HG02938 (cell line): ENCODE data around the gene ZSCAN30.

Experiments
- ATAC-seq: cut with Tn5 transposase; IDR thresholded peaks from one replicate; pipeline ENCODE4 v1.9.1; 2021; ENCODE audit warnings: mild to moderate bottlenecking, moderate library complexity; ENCODE audit not compliant: unreplicated experiment

The ZSCAN30 gene

DNA sequence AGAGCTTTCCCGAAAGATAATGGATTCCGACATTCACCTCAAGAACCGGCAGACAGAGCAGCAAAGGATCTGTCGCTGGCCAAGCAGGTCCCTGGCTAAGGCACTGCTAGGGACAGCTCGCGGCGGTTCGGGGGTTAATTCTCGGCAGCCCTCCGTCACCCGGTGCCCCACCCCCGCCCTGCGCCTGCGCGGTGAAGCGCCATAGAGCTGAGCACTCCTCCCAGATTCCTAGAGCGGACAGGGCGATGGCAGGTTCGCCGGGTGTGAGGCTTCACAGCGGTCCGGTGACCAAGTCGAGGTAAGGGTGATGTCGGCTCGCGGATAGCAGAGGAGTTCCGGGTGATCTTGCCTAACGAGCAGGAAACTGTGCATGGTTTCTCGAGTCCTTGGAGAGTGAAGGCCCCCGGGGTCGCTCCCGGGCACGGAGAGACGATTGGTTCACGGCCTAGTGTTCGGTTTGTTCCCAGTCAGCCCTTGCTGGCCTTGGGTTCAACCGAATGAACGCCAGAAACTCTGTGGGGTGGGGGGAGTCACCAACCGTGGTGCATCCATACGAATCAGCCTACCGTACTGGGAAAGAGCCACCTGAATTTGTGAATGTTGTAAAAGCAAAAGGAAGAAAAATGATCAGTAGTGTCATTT is at the start of gene ZSCAN30:
ZSCAN30 (minus strand) TSS at position 136 of the 642 bp plus-strand sequence. CDS start 25,877 bp downstream, outside the sequence.
- peak; percentile 90 for ATAC-seq

DNA sequence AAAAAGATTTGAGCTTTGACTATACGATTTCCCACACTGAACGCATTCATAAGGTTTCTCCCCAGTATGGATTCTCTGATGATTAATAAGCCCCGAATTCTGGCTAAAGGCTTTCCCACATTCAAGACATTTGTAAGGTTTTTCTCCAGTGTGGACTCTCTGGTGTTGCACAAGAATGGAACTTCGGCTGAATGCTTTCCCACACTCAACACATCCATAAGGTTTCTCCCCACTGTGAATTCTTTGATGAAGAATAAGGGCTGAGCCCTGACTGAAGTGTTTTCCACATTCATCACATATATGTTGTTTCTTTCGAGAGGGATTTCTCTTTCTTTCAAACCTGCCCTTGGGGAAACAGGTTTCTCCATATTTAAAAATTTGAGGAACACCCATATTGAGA is 47.3 kb upstream of the ZSCAN30 start:
- no peak for ATAC-seq

DNA sequence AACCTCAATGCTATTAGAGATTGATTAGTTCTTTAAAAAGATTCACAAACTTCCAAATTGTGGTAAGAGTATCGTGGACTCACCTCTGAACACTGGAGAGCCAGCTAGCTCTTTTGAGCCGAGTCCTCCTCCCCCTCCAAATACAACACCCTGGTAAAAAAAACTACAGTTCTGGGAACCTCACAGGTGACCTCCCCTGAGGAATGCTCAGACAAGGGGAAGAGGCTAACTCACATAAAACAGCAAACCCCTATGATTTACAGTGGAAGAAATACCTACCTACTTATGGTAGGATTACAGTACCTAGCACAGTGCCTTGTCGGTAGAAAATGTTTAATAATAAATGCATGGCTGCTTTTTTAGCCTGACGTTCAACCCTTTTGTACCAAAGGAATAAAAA is 45.8 kb upstream of the ZSCAN30 start:
- no peak for ATAC-seq

DNA sequence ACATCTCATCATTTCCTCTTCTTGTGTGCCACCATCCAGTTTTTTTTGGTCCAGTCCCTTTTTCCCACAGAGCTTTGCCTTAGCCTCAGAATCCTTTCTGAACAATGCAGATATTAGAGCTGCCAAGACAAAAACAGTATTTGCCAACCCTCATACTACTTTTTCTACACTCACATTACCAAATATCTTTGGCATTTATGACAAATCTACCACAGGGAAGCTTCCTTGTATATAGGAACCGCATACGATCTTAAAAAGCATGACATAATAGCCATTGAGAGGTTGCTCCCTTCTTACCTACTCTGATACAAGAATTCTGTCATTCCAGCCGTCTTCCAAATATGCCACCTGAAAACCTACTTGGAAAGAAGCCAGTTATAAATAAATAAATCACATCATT is 44.8 kb upstream of the ZSCAN30 start:
- no peak for ATAC-seq

DNA sequence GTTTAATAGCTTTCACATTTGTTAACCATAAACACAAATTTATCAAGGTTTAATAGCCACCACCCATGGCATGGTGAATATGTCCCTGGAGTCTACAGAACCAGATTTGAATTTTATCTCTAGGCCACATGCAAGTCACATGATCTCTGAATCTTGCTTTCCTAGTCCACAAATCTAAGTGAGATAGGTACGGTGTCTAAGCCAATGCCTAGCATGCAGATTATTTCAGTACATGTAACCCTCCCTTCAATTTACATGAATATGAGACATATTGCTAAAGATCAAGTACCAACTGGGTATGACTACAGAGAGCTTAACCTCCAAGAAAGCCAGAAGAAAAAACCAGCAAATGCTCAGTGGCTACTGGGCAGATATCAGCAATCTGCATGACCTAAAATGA is 44.2 kb upstream of the ZSCAN30 start:
- no peak for ATAC-seq

DNA sequence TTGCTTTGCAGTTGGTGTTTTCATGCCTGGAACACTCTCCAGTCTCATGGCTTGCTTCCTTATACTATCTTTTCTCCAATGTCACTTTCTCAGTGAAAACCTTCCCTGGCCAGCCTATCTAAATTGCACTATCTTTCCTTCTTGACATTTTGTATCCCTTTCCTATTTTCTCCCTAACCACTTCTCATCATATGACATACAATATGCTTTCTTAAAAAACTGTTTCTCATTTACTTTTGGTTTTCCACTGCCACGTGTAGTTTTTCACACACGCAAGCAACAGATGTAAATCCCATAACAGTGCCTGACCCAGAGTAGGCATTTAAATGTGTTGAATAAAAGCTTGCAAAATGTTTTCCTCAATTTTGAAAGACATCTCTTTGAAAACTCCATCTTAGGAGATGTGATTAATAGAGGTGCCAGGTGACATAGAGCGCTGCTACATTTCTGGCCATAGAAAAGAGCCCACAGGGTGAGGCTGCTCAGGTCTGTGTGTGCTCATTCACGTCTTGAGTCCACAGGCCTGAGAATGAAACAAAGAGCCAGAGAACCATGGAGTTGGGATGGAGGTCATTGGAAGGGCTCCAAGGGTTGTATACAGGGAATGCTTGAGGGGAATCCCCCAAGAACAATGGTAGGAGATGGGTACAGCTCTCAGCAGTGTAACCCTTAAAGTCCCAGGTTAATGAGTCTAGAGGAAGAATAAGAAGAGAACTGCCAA is 41.5 kb upstream of the ZSCAN30 start:
- no peak for ATAC-seq

DNA sequence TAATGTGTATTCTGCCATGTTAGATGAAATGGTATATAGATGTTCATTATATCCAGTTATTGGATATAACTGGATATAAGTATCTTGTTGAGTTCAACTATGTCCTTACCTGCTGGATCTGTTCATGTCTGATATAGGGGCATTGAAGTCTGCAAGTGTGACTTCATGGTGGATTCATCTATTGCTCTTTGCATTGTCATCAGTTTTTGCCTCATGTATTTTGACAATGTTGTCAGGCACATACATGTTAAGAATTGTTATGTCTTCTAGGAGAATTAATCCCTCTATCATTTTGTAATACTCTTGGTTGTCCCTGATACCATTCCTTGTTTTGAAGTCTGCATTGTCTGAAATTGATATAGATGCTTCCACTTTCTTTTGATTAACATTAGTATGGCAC is 38.8 kb upstream of the ZSCAN30 start:
- no peak for ATAC-seq

DNA sequence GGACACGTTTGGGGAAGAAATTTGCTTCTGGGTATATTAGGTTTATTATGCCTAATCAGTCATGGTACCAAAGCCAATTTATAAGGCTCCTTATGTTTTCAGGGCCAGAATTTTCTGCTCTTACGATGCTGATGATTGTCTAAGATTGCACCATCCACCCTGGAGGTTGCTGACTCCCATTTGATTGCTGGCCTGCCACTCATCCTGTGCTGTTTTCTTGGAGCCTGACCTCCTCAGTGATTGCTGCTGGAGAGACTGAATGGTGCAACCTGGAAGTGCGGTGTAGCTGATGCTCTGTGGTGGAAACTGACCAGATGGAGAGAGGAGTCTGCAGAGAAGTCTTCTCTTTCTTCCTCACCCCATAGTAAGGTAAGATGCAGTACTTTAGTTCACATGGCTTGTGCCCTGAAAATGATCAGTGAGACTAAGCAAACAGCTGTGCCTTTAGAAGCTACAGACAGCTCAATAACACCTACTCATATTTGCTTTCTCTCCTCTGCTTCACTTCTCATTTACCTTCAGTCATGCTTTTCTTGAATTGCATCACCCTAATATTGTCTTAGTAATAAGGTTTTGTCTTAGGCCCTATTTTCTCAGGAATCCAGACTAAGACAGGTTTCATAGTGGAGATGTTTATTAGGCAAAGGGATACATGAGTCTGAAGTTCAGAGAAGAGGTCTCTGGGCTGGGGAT is 36.8 kb upstream of the ZSCAN30 start:
- no peak for ATAC-seq

DNA sequence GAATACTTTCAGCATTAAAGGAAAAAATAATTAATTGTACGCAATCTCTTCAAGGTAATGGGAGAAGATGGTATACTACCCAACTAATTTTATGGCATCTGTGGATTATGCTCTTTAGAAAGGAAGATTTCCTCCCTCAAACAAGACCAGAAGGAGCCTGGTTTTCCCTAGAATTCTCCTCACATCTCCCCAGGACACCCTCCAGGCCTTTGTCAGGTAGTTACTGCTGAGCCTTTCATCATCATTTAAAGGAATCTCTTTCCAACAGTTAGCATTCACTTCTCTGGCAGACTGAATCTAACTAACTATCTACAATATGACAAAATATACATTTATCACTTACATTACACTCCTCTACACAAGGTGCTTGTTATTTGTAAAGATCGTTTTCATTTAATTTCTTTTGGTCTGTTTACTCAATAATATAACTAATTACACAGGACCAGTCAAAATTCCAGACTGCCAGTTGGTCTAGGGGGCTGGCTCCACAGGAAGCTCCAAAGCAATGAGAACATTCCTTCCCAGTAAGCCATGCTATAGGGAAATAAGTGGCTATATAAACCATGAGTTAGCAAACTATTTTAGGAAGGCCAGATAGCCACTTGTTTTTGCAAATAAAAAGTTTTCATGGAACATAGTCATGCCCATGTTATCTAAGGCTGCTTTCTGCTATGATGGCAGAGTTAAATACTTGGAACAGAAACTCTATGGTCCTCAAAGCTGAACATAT is 35.1 kb upstream of the ZSCAN30 start:
- no peak for ATAC-seq

DNA sequence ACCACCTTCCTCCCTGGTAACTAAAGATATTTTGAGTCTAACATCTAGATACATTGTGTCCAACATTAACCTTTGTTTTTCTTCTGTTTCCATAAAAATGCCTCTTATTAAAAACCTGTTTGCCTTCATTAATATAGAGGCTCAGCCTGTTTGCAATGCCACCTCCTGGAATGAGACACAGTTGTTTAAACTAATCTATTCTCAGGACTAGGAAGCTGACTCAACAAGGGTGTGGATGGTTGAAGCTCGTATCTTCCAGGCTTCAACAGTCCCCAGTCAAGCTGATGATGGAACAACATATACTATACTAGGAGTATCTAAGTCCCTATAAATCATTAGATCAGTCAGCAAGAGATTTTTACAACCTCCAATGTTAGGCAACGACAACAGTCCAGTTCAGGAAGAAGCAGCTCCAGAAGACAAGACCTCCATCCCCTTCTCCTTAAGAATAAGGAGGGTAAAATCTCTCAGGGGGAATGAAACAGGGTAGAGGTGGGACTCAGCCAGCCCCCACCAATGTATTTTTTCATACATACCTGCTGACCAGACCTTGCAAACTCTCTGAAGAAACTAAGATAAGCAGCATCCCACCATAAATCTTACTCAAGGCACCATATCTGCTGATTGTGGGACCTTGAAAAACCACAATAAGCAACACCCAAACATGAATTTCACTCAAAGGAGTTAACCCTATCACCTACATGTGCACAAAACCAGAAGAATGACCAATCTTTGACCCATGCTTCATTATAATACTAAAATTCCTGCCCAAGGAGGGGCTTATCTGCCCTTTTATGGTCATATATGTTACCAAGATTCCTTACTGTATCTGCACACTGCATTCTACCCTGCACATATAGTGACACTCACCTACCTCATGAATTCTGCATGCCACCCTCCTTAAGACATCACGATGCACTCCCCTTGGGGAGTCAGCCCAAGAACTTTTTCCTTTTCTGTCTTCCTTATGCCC is 32.7 kb upstream of the ZSCAN30 start:
- ATAC-seq = no peak

DNA sequence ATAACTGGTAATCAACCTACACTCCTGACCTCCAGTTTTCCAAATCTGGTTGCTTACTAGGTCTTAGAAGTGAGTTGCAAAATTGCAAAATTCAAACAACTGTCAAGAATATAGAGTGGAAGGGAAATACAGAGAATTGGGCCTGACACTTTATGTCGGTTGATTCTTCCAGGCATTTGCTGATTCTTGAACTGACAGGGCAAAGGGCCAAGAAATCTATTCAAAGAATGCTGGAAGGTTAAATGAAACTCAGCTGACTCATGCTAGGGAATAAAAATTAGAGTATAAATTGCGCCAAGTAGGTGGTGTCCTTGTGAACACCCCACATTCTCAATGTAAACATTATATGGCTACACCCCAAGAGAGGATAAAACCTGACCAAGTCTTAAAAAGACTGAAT is 21.5 kb upstream of the ZSCAN30 start:
- no peak for ATAC-seq

DNA sequence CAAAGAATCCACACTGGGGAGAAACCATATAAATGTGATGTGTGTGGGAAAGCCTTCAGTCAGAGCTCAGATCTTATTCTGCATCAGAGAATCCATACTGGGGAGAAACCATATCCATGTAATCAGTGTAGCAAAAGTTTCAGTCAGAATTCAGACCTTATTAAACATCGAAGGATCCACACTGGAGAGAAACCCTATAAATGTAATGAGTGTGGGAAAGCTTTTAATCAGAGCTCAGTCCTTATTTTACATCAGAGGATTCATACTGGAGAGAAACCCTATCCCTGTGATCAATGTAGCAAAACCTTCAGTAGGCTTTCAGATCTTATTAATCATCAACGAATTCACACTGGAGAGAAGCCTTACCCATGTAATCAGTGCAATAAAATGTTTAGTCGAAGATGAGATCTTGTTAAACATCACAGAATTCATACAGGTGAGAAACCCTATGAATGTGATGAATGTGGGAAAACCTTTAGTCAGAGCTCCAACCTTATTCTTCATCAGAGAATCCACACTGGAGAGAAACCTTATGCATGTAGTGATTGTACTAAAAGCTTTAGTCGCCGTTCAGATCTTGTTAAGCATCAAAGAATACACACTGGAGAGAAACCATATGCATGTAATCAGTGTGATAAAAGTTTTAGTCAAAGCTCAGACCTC is 16.7 kb upstream of the ZSCAN30 start:
- ATAC-seq = no peak

DNA sequence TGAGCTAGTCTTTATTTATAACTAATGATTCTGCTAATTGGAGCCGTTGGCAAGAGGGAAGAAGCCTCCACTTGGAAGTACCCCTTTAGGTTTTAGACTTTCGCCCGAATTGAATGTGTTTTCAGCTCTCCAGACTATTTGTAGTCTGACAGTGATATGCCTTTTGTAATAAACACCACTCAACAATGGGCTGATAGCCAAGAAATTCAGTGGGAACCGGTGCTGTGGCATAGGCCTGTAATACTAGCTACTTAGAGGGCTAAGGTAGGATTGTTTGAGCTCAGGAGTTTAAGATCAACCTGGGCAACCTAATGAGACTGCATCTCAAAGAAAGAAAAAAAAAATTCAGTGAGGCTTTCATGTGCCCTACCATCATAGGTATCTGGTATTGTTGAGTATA is 13.6 kb upstream of the ZSCAN30 start:
- no peak for ATAC-seq

DNA sequence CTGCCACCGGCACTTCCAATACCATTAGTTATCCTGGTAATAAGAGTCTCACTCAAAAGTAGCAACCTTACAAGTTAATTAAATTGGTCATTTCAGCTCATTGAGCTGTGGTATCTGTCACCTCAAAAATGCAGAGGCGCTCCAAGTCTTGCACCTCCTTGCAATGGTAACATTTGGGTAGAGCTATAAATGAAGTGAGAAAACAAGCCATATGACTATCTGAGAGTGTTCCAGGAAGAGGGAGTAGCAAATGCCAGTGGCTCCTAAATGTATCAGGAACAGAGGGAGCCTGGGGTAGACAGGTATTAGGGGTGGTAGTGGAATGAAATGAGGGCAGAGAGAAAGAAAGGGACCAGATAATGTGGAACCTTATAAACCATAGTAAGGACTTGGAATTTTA is 6.0 kb upstream of the ZSCAN30 start:
- ATAC-seq = no peak

DNA sequence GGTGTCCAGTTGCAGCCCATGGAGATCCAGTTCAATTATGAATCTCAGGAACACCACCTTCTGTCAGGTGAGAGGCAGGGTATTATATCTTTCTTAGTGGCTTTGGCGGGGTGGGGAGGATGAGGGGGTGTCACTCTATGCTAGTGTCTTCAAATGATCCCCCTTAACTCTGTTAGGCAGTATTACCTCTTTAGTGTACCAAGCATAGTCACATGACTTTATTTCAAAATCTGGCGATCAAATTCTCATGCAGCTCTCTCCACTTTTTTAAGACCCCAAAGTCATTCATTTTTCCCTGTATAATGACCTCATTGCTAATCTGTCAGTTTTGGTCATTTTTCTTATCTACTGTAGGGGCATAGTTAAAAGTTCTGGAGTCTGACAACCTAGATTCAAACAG is 1.1 kb upstream of the ZSCAN30 start:
- ATAC-seq = no peak

DNA sequence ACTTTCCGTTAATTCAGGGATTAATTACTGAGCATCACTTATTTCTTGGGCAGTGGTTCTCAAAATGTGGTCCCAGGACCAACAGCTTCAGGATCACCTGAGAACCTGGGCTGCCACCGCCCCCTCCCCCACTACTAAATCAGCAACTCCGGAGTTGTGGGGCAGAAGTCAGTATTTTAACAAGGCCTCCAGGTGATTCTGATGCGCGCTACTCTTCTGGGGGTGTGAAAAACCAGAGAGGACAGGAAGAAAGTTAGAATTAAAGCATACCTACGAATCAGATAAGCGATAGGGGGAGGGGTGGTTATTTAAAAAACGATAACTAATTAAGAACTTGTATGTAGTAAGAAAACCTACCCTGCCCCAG is 319 bp downstream of the ZSCAN30 start:
- peak; percentile 42 for ATAC-seq

DNA sequence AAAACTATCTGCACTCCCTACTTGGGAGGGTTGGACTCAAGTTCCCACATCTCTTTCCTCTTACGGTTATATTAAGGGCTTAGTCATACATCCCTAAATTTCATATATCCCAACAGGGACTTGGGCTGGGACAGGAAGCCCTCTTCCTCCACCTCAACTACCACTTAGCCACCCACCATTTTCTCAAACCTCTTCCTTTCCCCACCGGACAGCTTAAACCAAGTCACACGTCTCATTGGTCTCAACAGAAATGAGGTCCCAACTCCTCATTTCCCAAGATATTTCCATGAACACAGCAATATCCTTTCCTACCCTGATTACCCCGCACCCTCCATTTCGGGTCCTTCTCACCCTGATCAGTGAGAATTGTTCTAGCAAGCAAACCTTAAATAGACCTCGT is 736 bp downstream of the ZSCAN30 start:
- ATAC-seq = peak; percentile 6

DNA sequence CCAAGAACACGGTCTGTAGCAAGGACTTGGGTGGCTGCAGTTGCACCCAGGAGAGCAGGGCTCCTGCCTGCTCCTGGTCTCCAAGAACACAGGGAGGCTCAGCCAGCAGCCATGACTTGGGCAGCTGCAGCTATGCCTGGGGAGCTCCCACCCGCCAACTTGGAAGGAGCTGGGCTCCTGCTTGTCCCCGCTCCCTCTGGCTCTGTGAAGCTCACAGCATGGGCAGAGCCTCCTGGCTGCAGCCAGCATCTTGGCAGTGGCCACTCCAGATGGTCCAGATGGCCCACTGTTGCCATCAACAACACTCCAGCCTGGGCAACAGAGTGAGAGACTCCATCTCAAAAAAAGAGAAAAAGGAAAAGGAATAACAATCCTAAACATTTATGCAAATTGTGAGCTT is 5.2 kb downstream of the ZSCAN30 start:
- no peak for ATAC-seq

DNA sequence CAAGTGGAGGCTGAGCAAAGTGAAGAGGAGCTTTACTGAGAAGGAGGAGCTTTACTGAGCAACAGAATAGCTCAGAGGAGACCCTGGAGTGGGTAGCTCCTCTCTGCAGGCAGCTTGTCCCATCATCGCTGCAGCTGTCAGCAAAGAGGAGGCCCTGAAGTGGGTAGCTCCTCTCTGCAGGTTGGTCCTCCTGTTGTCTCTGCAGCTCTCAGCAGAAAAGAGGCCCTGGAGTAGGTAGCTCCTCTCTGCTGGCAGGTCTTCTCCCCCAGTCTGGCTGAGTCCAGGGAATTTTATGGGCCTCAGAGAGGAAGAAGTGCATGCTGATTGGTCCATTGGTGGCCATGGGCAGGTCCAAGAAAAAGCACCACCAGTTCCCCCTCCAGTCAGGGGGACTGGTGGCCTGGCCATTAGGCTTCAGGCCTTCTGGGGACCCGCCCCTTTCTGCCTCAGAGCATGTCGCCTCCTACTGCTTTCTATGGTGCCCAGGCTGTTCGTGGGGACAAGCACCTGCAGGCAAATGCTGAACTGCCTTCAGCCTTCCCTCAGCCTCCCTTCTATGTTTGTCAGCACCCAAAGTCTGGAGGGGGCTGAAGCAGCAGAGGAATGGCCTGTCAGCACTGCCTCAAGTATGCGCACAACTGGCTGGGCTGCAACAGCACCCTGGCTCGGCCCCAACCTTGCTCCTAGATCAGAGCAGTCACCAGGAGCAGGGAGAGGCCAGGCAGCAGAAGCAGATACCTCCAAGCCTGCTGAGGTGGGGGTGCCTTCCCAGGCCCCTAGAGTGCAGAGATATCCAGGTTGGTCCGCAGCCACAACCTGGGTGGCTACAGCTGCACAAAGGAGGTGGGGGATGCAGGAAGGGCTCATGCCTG is 5.9 kb downstream of the ZSCAN30 start:
- ATAC-seq = no peak
